Breast epithelium (tissue), 3 donors: Measurements from ENCODE around the gene AFF4.

Experiments
- CTCF ChIP-seq, 3 donors: fragments of 450-650 bp; IDR thresholded peaks; one replicate each; pipeline ENCODE4 v1.5.1; 2016 to 2017; ENCODE audit warnings: antibody characterized with exemption in 3 of 3, mild to moderate bottlenecking in 3 of 3, moderate library complexity in 3 of 3
- POLR2AphosphoS5 ChIP-seq, 3 donors: sonication (generic); formaldehyde crosslinking; IDR thresholded peaks; one replicate each; pipeline ENCODE4 v1.6.1; 2017; ENCODE audit warnings: antibody characterized with exemption in 3 of 3

- TF ChIP-seq POLR2AphosphoS5 (IDR thresholded peaks at IDR 0.05) (no peak), CTCF (IDR thresholded peaks at IDR 0.05) (no peak)
These were observed 126.6 kb downstream of the AFF4 start for GRCh38 chr5:132836852-132837251.
